SU-DHL-6 (cell line): ENCODE measurements around the gene SLC15A2.

Experiments
- H2AFZ ChIP-seq: fragments of 200-600 bp; sonication (generic); 2 replicates; pipeline ENCODE4 v1.6.1; 2014; ENCODE audit warnings: low read depth, mild to moderate bottlenecking, moderate library complexity, mixed read lengths, antibody characterized with exemption, low read length; ENCODE audit not compliant: severe bottlenecking
- H3F3A ChIP-seq: fragments of 200-600 bp; shearing (Covaris generic); 2 replicates; pipeline ENCODE4 v1.6.0; 2016; ENCODE audit warnings: antibody characterized with exemption, mild to moderate bottlenecking; ENCODE audit not compliant: insufficient read depth
- H3K27ac ChIP-seq: fragments of 200-600 bp; sonication (generic); 2 replicates; pipeline ENCODE4 v1.5.1; 2016; ENCODE audit warnings: low read depth, mild to moderate bottlenecking, low read length, moderate library complexity, mixed read lengths
- H3K27me3 ChIP-seq: fragments of 200-600 bp; sonication (generic), shearing (Covaris generic); 2 replicates; pipeline ENCODE4 v1.6.0; 2014; ENCODE audit warnings: mild to moderate bottlenecking, low read length
- H3K36me3 ChIP-seq: fragments of 200-600 bp; sonication (generic); 2 replicates; pipeline ENCODE4 v1.6.1; 2014; ENCODE audit warnings: mild to moderate bottlenecking, low read length, mixed read lengths
- H3K4me2 ChIP-seq: fragments of 300-600, 200-600 bp; shearing (Covaris generic), sonication (generic); 2 replicates; pipeline ENCODE4 v1.6.0; 2014; ENCODE audit warnings: low read length, low read depth, mild to moderate bottlenecking; ENCODE audit not compliant: poor library complexity, severe bottlenecking
- H3K4me3 ChIP-seq: fragments of 200-600 bp; sonication (generic); 2 replicates; pipeline ENCODE4 v1.5.1; 2014; ENCODE audit warnings: antibody characterized with exemption, low read length, mild to moderate bottlenecking, mixed read lengths; ENCODE audit not compliant: insufficient read depth, poor library complexity, severe bottlenecking
- H3K79me2 ChIP-seq: fragments of 200-600 bp; sonication (generic); 2 replicates; pipeline ENCODE4 v1.6.1; 2014; ENCODE audit warnings: mild to moderate bottlenecking, low read length, moderate library complexity; ENCODE audit not compliant: insufficient read depth
- H3K9ac ChIP-seq: fragments of 200-600 bp; sonication (generic); 2 replicates; pipeline ENCODE4 v1.7.0; 2014; ENCODE audit warnings: mild to moderate bottlenecking, low read length
- H3K9me2 ChIP-seq: fragments of 200-600 bp; sonication (generic); replicated peaks from 2 replicates; pipeline ENCODE4 v1.6.1; 2014; ENCODE audit warnings: low read length; ENCODE audit not compliant: insufficient read depth
- H3K9me3 ChIP-seq: fragments of 200-600 bp; sonication (generic); 2 replicates; pipeline ENCODE4 v1.6.1; 2014; ENCODE audit warnings: low read length, mixed read lengths; ENCODE audit not compliant: insufficient read depth
- H4K20me1 ChIP-seq: fragments of 200-600 bp; sonication (generic); 2 replicates; pipeline ENCODE4 v1.6.1; 2014; ENCODE audit warnings: low read depth, mild to moderate bottlenecking, antibody characterized with exemption, low read length, moderate library complexity, mixed read lengths
- EZH2phosphoT487 ChIP-seq: fragments of 200-600 bp; sonication (generic), shearing (Covaris generic); conservative IDR thresholded peaks from 2 replicates; pipeline ENCODE4 v1.6.1; 2018; ENCODE audit warnings: mild to moderate bottlenecking, antibody characterized with exemption, low read length, moderate library complexity, mixed read lengths
- TF ChIP-seq, protein P1 (sequence below): fragments of 200-600 bp; sonication (generic); IDR thresholded peaks from one replicate; pipeline ENCODE4 v1.5.1; 2017; ENCODE audit warnings: antibody characterized with exemption, mild to moderate bottlenecking, low read length, moderate library complexity; ENCODE audit not compliant: insufficient read depth, poor library complexity, severe bottlenecking

SLC15A2 gene

DNA sequence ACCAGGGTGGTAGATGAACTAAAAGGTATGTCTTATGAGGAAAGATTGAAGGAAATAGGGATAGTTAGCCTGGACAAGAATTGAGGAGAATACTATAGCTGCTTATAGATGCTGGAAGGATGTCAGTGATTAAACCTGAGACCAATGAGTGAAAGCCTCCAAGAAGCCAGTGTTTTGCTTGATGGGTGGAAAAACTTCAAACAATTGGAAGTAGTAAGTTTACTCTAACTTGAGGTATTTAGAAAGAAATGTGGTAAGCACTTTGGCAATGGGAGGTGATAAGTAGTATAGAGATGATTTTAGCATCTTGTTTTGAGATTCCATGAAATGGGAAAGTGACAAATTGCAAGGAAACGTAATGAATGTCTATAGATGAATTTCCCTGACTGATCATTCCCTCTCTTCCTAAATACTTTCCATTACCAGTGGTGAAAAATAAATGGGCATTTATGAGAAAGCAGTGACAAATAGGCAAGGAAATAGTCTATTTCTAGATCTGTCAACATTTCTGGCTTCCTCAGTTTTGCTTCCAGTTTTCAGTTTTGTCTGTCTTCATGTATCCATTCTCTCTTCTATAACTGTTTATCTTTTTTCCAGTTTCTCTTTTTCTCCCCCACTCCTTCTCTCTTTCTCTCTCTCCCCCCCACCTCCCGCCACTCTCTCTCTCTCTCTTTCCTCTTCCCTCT, 19.2 kb downstream of the SLC15A2 start:
- H3K9ac ChIP-seq = no peak overlapping the region

DNA sequence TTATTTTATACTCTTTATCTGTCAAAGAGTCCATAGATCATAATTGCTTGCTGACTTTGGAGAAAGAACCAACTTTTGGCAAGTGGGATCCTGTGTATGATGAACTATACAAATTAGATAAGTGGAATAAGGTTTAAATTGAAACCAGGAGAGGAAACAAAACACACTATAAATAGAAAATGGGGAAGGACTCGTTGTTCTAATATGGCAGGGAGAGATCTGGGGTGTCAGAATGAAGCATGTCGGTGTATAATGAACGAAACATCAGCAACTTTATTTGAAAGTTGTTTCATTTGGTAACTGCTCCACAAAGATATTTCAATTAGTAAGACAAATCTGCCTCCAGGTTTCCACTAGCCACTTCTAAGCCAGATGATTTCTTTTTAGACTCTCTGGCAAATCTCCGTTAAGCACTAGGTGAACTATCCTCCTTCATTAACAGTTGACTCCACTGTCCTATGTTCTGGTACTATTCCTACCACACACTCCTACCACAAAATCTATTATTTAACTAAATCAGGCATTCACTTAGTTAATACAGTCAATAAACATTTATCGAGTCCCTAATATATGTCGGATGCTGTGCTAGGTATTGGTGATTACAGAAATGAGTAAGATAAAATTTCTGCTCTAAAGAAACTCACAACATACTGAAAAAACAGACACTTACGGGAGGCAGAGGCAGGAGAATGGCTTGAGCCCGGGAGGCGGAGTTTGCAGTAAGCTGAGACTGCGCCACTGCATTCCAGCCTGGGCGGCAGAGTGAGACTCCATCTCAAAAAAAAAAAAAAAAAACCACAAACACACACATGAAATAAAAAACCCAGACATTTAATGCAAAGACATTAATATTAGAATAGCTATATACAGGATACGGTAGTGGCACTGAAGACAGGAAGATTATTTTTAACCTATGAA, 20.1 kb downstream of the SLC15A2 start:
- H3K27me3 ChIP-seq = no peaks in the 10 kb centered on the region
- peaks cover 28% of the 10 kb centered on the region; the same call in 1 of the 2 replicates for H3K36me3 ChIP-seq
- H3F3A ChIP-seq = no peaks in the 10 kb centered on the region
- H3K79me2 ChIP-seq = no peaks in the 10 kb centered on the region
- H2AFZ ChIP-seq = no peak overlapping the region
- no peak overlapping the region for H3K9ac ChIP-seq
- no peaks in the 10 kb centered on the region for H3K9me2 ChIP-seq
- TF ChIP-seq, protein P1, sequence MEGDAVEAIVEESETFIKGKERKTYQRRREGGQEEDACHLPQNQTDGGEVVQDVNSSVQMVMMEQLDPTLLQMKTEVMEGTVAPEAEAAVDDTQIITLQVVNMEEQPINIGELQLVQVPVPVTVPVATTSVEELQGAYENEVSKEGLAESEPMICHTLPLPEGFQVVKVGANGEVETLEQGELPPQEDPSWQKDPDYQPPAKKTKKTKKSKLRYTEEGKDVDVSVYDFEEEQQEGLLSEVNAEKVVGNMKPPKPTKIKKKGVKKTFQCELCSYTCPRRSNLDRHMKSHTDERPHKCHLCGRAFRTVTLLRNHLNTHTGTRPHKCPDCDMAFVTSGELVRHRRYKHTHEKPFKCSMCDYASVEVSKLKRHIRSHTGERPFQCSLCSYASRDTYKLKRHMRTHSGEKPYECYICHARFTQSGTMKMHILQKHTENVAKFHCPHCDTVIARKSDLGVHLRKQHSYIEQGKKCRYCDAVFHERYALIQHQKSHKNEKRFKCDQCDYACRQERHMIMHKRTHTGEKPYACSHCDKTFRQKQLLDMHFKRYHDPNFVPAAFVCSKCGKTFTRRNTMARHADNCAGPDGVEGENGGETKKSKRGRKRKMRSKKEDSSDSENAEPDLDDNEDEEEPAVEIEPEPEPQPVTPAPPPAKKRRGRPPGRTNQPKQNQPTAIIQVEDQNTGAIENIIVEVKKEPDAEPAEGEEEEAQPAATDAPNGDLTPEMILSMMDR = no peak
- no peak for TF ChIP-seq EZH2phosphoT487
- no peak overlapping the region for H3K27ac ChIP-seq
- no peak overlapping the region for H3K4me3 ChIP-seq
- no peaks in the 10 kb centered on the region for H4K20me1 ChIP-seq
- no peak overlapping the region for H3K4me2 ChIP-seq
- H3K9me3 ChIP-seq = no peaks in the 10 kb centered on the region

More for the DNA sequence above, 19.2 kb downstream of the SLC15A2 start:
- H3K4me3 ChIP-seq = no peak overlapping the region
- H3F3A ChIP-seq = no peaks in the 10 kb centered on the region
- no peaks in the 10 kb centered on the region for H3K27me3 ChIP-seq
- no peaks in the 10 kb centered on the region for H3K9me2 ChIP-seq
- no peak overlapping the region for H2AFZ ChIP-seq
- TF ChIP-seq, protein P1 = no peak
- no peak for TF ChIP-seq EZH2phosphoT487
- peaks cover 28% of the 10 kb centered on the region; the same call in 1 of the 2 replicates for H3K36me3 ChIP-seq
- no peak overlapping the region for H3K27ac ChIP-seq
- no peaks in the 10 kb centered on the region for H4K20me1 ChIP-seq
- H3K4me2 ChIP-seq = no peak overlapping the region
- no peaks in the 10 kb centered on the region for H3K9me3 ChIP-seq
- H3K79me2 ChIP-seq = no peaks in the 10 kb centered on the region

DNA sequence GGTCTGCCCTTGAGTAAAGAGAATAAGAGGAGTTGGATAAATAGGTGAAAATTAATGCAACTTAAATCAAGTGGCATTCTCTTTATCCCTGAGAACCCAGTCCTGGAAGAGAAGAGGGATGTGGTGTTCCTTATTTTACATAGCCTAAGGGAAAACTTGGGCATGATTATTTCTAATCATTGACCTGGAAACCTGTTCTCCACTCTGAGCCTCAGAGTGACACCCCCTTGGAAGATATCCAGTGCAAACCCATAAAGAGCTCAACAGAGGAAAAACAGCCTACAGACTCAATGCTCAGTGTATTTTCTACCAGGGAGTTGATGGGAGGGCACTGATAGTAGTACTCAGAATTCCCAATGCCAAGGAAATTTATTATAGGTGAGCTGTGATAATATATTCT, 22.0 kb downstream of the SLC15A2 start:
- no peak overlapping the region for H2AFZ ChIP-seq
- H3K9me3 ChIP-seq = no peaks in the 10 kb centered on the region
- no peaks in the 10 kb centered on the region for H3K79me2 ChIP-seq
- H3K9me2 ChIP-seq = no peaks in the 10 kb centered on the region
- H3F3A ChIP-seq = no peaks in the 10 kb centered on the region
- TF ChIP-seq EZH2phosphoT487 = no peak
- TF ChIP-seq, protein P1 = no peak
- H3K4me3 ChIP-seq = no peak overlapping the region
- H4K20me1 ChIP-seq = no peaks in the 10 kb centered on the region
- H3K27me3 ChIP-seq = no peaks in the 10 kb centered on the region
- H3K9ac ChIP-seq = no peak overlapping the region
- H3K36me3 ChIP-seq = peaks cover 34% of the 10 kb centered on the region; the same call in 1 of the 2 replicates
- H3K4me2 ChIP-seq = no peak overlapping the region
- H3K27ac ChIP-seq = no peak overlapping the region
